Subcutaneous adipose tissue (tissue), 4 donors: ENCODE data around the gene NEK2. TPM values are rescaled to one million over a fixed set of nuclear protein-coding genes. Genes with fewer than 3 reads are reported as not detected.

ENCODE experiments used
- CTCF ChIP-seq: fragments of 450-650 bp; IDR thresholded peaks from one replicate; pipeline ENCODE4 v1.5.1; 2016; ENCODE audit warnings: low read depth, mild to moderate bottlenecking, control low read depth, antibody characterized with exemption, moderate library complexity
- total RNA-seq, 4 donors: library from RNA; depleted of rRNA; stranded (reverse); fragments of >200 nt; gene quantifications; one replicate each; pipeline ENCODE4 v1.1.0, GENCODE V29; 2016

The NEK2 gene
- total RNA-seq, 4 donors from 2014 or later: 0.68 to 1.1 TPM; not detected in 2

DNA sequence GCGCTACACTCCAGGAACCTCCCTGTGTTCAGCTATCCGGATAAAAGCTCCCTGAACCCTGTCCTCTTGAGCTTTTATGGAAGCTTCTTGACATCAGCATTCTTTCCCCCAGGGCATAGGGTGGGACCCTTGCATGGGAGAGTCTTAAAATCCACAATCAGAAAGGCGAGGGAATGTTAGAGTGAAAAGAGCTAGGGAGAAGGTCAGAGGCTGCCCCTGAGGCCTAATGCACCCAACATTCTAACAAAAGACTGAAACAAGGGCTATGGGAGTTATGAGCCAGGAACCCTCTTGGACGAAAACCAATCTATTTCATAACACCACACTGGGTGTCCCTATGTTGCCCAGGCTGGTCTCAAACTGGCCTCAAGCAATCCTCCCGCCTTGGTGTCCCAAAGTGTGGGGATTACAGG, 36.7 kb downstream of the NEK2 start:
- no peak for TF ChIP-seq CTCF

DNA sequence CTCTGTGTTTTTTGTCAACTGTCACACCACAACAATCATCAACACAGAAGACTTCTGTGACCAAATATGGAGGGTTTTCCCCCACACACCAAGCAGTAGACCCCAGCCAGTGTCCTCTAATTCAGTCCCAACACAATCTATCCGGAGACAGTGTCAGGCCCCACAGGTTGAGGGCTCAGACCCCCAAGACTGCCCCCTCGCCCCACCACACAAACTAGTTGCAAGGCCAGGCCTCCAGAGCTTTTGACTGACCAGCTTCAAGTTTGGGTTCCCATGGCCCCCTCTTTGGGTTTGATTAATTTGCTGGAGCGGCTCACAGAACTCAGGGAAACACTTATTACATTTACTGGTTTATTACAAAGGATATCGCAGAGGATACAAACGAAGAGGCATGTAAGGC, 37.2 kb downstream of the NEK2 start:
- no peak for TF ChIP-seq CTCF

DNA sequence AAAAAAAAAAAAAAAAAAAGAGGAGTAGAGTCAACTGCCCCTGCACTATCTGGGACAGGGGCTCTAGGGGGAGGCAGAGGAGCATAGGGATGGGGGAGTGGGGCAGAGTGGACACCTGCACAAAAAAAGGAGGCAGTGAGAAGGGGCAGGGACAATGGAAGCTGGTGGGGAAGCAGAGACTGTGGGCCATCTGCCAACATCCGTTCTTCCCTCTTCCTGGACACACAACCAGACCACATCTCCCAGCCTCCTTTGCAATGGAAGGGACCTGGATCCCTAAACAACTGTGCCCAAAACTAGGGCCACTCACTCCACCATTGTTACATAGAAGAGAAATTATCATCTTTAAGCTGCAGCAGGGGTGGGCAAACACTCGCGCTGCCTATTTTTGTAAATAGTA, 38.4 kb downstream of the NEK2 start:
- TF ChIP-seq CTCF: no peak

- no peak for TF ChIP-seq CTCF
Measured at GRCh38 chr1:211635597-211636205, 39.7 kb downstream of the NEK2 start.

DNA sequence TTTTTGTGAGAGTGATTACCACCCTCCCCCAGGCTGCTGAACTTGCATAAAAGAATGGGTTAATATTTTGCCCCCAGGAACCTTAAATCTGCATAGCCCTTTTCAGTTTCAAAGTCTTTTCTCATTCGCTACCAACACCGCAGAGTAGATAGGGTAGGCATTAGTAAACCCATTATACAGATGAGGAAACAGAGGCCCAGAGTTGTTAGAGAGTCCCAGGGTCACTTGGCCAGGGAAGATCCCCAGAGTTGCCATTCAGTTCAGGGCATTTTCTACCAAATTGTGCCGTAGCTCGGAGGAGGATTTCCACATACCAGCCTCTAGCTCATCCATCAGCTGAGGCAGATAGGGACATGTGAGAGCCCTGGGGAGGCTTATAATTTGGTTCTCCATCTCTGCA, 40.5 kb downstream of the NEK2 start:
- no peak for TF ChIP-seq CTCF

GRCh38 chr1:211634461-211634860, 41.0 kb downstream of the NEK2 start:
- no peak for TF ChIP-seq CTCF

DNA sequence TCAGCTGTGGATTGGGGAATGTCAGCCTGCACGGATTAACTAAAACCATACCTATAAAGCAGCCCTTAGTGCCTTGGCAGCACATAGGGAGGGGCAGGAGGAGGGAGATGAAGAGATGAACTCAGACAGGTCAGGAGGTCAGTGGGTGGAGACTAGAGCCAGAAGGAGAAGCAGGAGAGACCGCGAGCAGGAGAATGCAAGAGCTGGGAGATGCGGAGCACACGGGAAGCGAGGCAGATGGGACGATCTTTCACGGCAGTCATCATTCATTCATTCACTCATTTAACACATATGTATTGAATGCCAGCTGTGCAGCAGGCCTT, 41.9 kb downstream of the NEK2 start:
- TF ChIP-seq CTCF: no peak
